K562 (cell line): Measurements from ENCODE around the gene GYPC. TPM values are rescaled to one million over a fixed set of nuclear protein-coding genes. Genes with fewer than 3 reads are reported as not detected.

Source experiments
- ARID3A ChIP-seq: IDR thresholded peaks from 2 replicates; pipeline ENCODE4 v1.6.1; 2012; ENCODE audit warnings: low read depth, low read length, improper control_type of control experiment, borderline replicate concordance
- CBX1 ChIP-seq: sonication (generic); IDR thresholded peaks from 2 replicates; pipeline ENCODE4 v1.6.1; 2016; ENCODE audit warnings: antibody characterized with exemption, low read depth, mild to moderate bottlenecking
- PBX2 ChIP-seq, 2 experiments: IDR thresholded peaks in 1 of 2; conservative IDR thresholded peaks in 1 of 2; 2 replicates each; pipeline ENCODE4 v1.6.1; 2016; ENCODE audit warnings: low read depth in 2 of 2, mild to moderate bottlenecking in 1 of 2, missing compliant biosample characterization in 1 of 2, missing genetic modification characterization in 1 of 2, moderate library complexity in 1 of 2
- PCBP2 ChIP-seq: fragments of 200-400 bp; formaldehyde crosslinking; IDR thresholded peaks from 2 replicates; pipeline ENCODE4 v1.6.1; 2018; ENCODE audit warnings: low read length, low read depth, mild to moderate bottlenecking, moderate library complexity; ENCODE audit not compliant: poor library complexity, severe bottlenecking
- RAD51 ChIP-seq: fragments of 450-650 bp; IDR thresholded peaks from 2 replicates; pipeline ENCODE4 v1.7.1; 2016; ENCODE audit warnings: low read depth, mild to moderate bottlenecking, borderline replicate concordance
- RBBP5 ChIP-seq: fragments of 200-600 bp; sonication (generic); IDR thresholded peaks from 2 replicates; pipeline ENCODE4 v1.6.1; 2012; ENCODE audit warnings: borderline replicate concordance, mild to moderate bottlenecking, low read length, control low read depth, inconsistent platforms; ENCODE audit not compliant: insufficient read depth, poor library complexity, severe bottlenecking
- RBM25 ChIP-seq: fragments of 200-400 bp; formaldehyde crosslinking; IDR thresholded peaks from 2 replicates; pipeline ENCODE4 v1.6.1; 2018; ENCODE audit warnings: low read length, low read depth, moderate library complexity; ENCODE audit not compliant: severe bottlenecking
- RFX5 ChIP-seq: IDR thresholded peaks from 2 replicates; pipeline ENCODE4 v1.6.1; 2011; ENCODE audit warnings: low read depth, mild to moderate bottlenecking, improper control_type of control experiment, low read length
- SMARCA5 ChIP-seq: fragments of 450-650 bp; IDR thresholded peaks from 2 replicates; pipeline ENCODE4 v1.6.1; 2016
- STAT5A ChIP-seq: IDR thresholded peaks from 2 replicates; pipeline ENCODE4 v1.6.1; 2012; ENCODE audit warnings: low read length, inconsistent platforms, borderline replicate concordance
- TAF7 ChIP-seq: fragments of 450-650 bp; IDR thresholded peaks from 2 replicates; pipeline ENCODE4 v1.6.1; 2016; ENCODE audit warnings: missing genetic modification characterization, missing compliant biosample characterization
- TEAD4 ChIP-seq, 2 experiments: sonication (generic) in 1 of 2; formaldehyde crosslinking in 1 of 2; IDR thresholded peaks; 2 replicates each; pipeline versions ENCODE4 v1.6.1 to v1.8.0; 2012 to 2022; ENCODE audit warnings: borderline replicate concordance in 1 of 2, inconsistent platforms in 1 of 2, low read length in 1 of 2, mild to moderate bottlenecking in 1 of 2, missing genetic modification reagents in 1 of 2
- TOE1 ChIP-seq, 2 experiments: fragments of 450-650 bp in 1 of 2; sonication (generic) in 1 of 2; formaldehyde crosslinking in 1 of 2; IDR thresholded peaks; 2 replicates each; pipeline versions ENCODE4 v1.7.1 to v1.8.0; 2016 to 2022; ENCODE audit warnings: borderline replicate concordance in 2 of 2, mild to moderate bottlenecking in 2 of 2, antibody characterized with exemption in 1 of 2, inconsistent platforms in 1 of 2, low read depth in 1 of 2, missing genetic modification reagents in 1 of 2, moderate library complexity in 1 of 2
- ZKSCAN8 ChIP-seq: fragments of 200-800 bp; sonication (Bioruptor generic); IDR thresholded peaks from 2 replicates; pipeline ENCODE4 v1.6.1; 2016; ENCODE audit warnings: missing genetic modification characterization, missing compliant biosample characterization
- ZNF175 ChIP-seq: fragments of 200-800 bp; sonication (Bioruptor generic); IDR thresholded peaks from 2 replicates; pipeline ENCODE4 v1.6.1; 2016; ENCODE audit warnings: low read depth, mild to moderate bottlenecking, missing genetic modification characterization, missing compliant biosample characterization
- polyA plus RNA-seq, 8 experiments: library from polyadenylated mRNA; depleted of rRNA in 4 of 8; stranded (reverse) in 5 of 8; unstranded in 3 of 8; fragments of >200 nt; fragmentation: Nextera tagmentation in 2 of 8; fragmentation: Illumina TruSeq in 1 of 8; extraction: Ambion mirVana in 2 of 8; extraction: Trizol in 1 of 8; gene quantifications; 2 replicates each; pipeline versions ENCODE4 v1.2.1 to v1.2.3, GENCODE V29; 2011 to 2014; ENCODE audit warnings: inconsistent platforms in 1 of 8, missing spikeins in 1 of 8
- total RNA-seq, 7 experiments: library from RNA; depleted of rRNA in 6 of 7; stranded (reverse); fragments of >200 nt in 6 of 7; fragmentation: Illumina TruSeq in 2 of 7; extraction: Trizol in 2 of 7; gene quantifications; 2 replicates each; pipeline versions ENCODE4 v1.2.1 to v1.2.3, GENCODE V29; 2011 to 2021; ENCODE audit warnings: low replicate concordance in 1 of 7

Gene GYPC
- total and polyA plus RNA-seq, 9 of the 15 experiments (the other 6 are each of a cell fraction or from before 2014, with no cell fraction given): 50.6 to 282 (median 194) TPM

GRCh38 chr2:126658905-126659561, 3.1 kb downstream of the GYPC start (continued):
- peak; percentile 27; the same call in 1 of the 2 replicates for TF ChIP-seq CBX1
- peak; percentile 67; the same call in 1 of the 2 replicates for TF ChIP-seq ZNF175 (CRISPR knock-in tag)
- TF ChIP-seq RBBP5: no peak
- TF ChIP-seq TAF7 (tag): no peak
- no peak for TF ChIP-seq STAT5A
- no peak for TF ChIP-seq PBX2 (CRISPR knock-in tag; IDR thresholded peaks at IDR 0.05; ENCODE audit: low read depth)
- TF ChIP-seq PBX2 (tag; conservative IDR thresholded peaks at IDR 0.05; ENCODE audit: low read depth): 0 out of 2 replicates have a peak, but pooled peaks have one; percentile 5
- TF ChIP-seq RBM25: peak; percentile 45
- 0 out of 2 replicates have a peak, but pooled peaks have one; percentile 46 for TF ChIP-seq ZKSCAN8 (CRISPR knock-in tag)
- TF ChIP-seq TOE1 (IDR thresholded peaks at IDR 0.05; ENCODE audit: borderline replicate concordance): peak; percentile 60; the same call in 1 of the 2 replicates
- no peak for TF ChIP-seq TOE1 (CRISPR knock-in tag; IDR thresholded peaks at IDR 0.05; ENCODE audit: borderline replicate concordance, low read depth)
- no peak for TF ChIP-seq PCBP2
- TF ChIP-seq RAD51: peak; percentile 55
- peak; percentile 72; the same call in 1 of the 2 replicates for TF ChIP-seq SMARCA5
- no peak for TF ChIP-seq RFX5
- peak; percentile 59; the same call in 1 of the 2 replicates for TF ChIP-seq TEAD4 (IDR thresholded peaks at IDR 0.05; ENCODE audit: low read length)
- no peak for TF ChIP-seq TEAD4 (CRISPR knock-in tag; IDR thresholded peaks at IDR 0.05; ENCODE audit: borderline replicate concordance)
- 0 out of 2 replicates have a peak, but pooled peaks have one; percentile 9 for TF ChIP-seq ARID3A
